Sigmoid colon (tissue), 7 donors: ENCODE data around the gene TXNDC5. TPM values are rescaled to one million over a fixed set of nuclear protein-coding genes. Genes with fewer than 3 reads are reported as not detected.

ENCODE experiments used
- DNase-seq: peaks from one replicate; pipeline ENCODE4 v3.0.0-alpha.2; 2019
- H3K27ac ChIP-seq, 4 donors: fragments of 200-600 bp; sonication (generic); one replicate each; pipeline ENCODE4 v1.5.1; 2016 to 2019; ENCODE audit warnings: mild to moderate bottlenecking in 1 of 4
- H3K27me3 ChIP-seq, 3 donors: fragments of 200-600 bp; sonication (generic); one replicate each; pipeline ENCODE4 v1.5.1; 2019; ENCODE audit warnings: mild to moderate bottlenecking in 1 of 3
- H3K36me3 ChIP-seq, 4 donors: fragments of 200-600 bp; sonication (generic); one replicate each; pipeline ENCODE4 v1.5.1; 2016 to 2019
- H3K4me1 ChIP-seq, 4 donors: fragments of 200-600 bp; sonication (generic); one replicate each; pipeline ENCODE4 v1.5.1; 2017 to 2019
- H3K4me3 ChIP-seq, 4 donors: fragments of 200-600 bp; sonication (generic); one replicate each; pipeline ENCODE4 v1.5.1; 2017 to 2019; ENCODE audit warnings: mild to moderate bottlenecking in 2 of 4, moderate library complexity in 1 of 4
- H3K9me3 ChIP-seq, 4 donors: fragments of 200-600 bp in 3 of 4; sonication (generic) in 3 of 4; one replicate each; pipeline versions ENCODE4 v1.5.1 to v1.6.1; 2013 to 2019
- CTCF ChIP-seq, 4 experiments: fragments of 450-650 bp in 3 of 4; fragments of 200-600 bp in 1 of 4; IDR thresholded peaks; one replicate each; pipeline ENCODE4 v1.5.1; 2016 to 2019; ENCODE audit warnings: antibody characterized with exemption in 4 of 4, mild to moderate bottlenecking in 3 of 4, moderate library complexity in 2 of 4
- EP300 ChIP-seq, 4 donors: sonication (generic); formaldehyde crosslinking; IDR thresholded peaks; one replicate each; pipeline ENCODE4 v1.6.1; 2017; ENCODE audit warnings: antibody characterized with exemption in 4 of 4
- POLR2A ChIP-seq, 2 donors: fragments of 450-650 bp; IDR thresholded peaks; one replicate each; pipeline ENCODE4 v1.6.1; 2016; ENCODE audit warnings: antibody characterized with exemption in 2 of 2, mild to moderate bottlenecking in 2 of 2, moderate library complexity in 2 of 2
- POLR2AphosphoS5 ChIP-seq, 4 donors: sonication (generic); formaldehyde crosslinking; IDR thresholded peaks; one replicate each; pipeline ENCODE4 v1.6.1; 2017; ENCODE audit warnings: antibody characterized with exemption in 4 of 4
- WGBS, 2 donors: extraction: QIAGEN DNeasy Blood & Tissue Kit; methylation state at CpG; one replicate each; pipeline ENCODE4 v1.1.7; 2013; 5-methylcytosine and 5-hydroxymethylcytosine counted together
- intact Hi-C: fragments of 100-400 bp; cut with DNase I; formaldehyde crosslinking; loops from one replicate; pipeline ENCODE4 v1.15.1; 2023
- polyA plus RNA-seq, 3 donors: library from polyadenylated mRNA; stranded (reverse); fragments of 200-250 nt; gene quantifications; one replicate each; pipeline ENCODE4 v1.2.3, GENCODE V29; 2013
- total RNA-seq, 4 donors: library from RNA; depleted of rRNA; stranded (reverse); fragments of >200 nt; gene quantifications; one replicate each; pipeline ENCODE4 v1.1.0, GENCODE V29; 2016
- donor health status: healthy with polysubstance abuse.
- donor health status: Bipolar disorder and iron deficiency.
- donor health status: healthy.

TXNDC5 gene
- total and polyA plus RNA-seq, 7 donors = 18.6 to 75.2 (median 51.7) TPM

DNA sequence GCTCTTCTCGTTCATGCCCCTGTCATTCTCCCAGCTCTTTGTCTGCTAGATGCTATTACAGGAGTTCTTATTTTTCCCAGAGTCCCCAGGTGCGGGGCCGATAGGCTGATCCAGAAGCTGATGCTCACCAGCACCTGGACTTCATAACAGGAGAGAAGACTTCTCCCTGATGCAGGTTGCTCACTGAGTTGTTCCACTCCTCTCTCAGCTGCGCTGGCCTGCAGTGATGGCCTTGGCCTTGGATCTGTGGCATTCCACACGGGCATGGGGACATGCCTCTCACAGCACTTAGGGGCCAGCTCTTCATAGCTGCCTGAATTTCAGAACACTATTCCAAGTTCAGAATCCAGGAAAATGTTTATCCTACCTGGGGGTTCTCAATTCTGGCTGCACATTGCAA is 7.1 kb upstream of the TXNDC5 start:
- Histone ChIP-seq H3K4me3 (no peak overlapping the region), H3K4me1 (no peaks in the 10 kb centered on the region), H3K27me3 (no peaks in the 10 kb centered on the region), H3K36me3 (no peaks in the 10 kb centered on the region), H3K27ac (no peak overlapping the region), H3K9me3 (no peaks in the 10 kb centered on the region)
- DNase-seq = no peak
- intact Hi-C loops = no loop called here
- TF ChIP-seq EP300 (IDR thresholded peaks at IDR 0.05) (no peak), POLR2A (IDR thresholded peaks at IDR 0.05) (no peak), CTCF (IDR thresholded peaks at IDR 0.05) (no peak), POLR2AphosphoS5 (IDR thresholded peaks at IDR 0.05) (no peak)
- WGBS, 2 donors = 88 to 91% methylated on average over 5 of the region's 5 CpGs

DNA sequence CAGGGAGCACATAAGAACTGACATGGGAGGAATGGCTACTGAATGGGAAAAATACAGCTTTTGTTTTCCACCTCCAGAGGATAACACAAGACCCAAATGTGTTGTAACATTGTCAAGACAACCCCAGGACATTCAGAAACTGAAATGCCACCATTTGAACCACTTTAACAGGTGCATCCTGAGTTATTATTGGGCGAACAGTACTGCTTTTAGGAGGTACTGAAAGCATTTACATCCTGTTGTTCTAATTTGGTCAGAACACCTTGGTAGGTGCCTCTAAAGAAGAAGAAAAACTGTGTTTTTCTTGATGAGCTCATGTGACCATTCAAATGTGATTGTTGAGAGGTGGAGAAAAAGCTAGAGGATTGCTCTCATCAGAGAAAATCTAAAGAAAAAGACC is 6.4 kb upstream of the TXNDC5 start:
- TF ChIP-seq POLR2AphosphoS5 (IDR thresholded peaks at IDR 0.05) = no peak
- TF ChIP-seq POLR2A (IDR thresholded peaks at IDR 0.05) = no peak
- no peak for TF ChIP-seq EP300 (IDR thresholded peaks at IDR 0.05)
- TF ChIP-seq CTCF (IDR thresholded peaks at IDR 0.05) = no peak
- H3K9me3 ChIP-seq = no peaks in the 10 kb centered on the region
- no peaks in the 10 kb centered on the region for H3K27me3 ChIP-seq
- 51 to 84% methylated on average over 1 of the region's 1 CpG for WGBS, 2 donors
- H3K27ac ChIP-seq = no peak overlapping the region
- DNase-seq = no peak
- no peak overlapping the region for H3K4me3 ChIP-seq
- no peaks in the 10 kb centered on the region for H3K36me3 ChIP-seq
- no peaks in the 10 kb centered on the region for H3K4me1 ChIP-seq
- intact Hi-C loops = no loop called here

DNA sequence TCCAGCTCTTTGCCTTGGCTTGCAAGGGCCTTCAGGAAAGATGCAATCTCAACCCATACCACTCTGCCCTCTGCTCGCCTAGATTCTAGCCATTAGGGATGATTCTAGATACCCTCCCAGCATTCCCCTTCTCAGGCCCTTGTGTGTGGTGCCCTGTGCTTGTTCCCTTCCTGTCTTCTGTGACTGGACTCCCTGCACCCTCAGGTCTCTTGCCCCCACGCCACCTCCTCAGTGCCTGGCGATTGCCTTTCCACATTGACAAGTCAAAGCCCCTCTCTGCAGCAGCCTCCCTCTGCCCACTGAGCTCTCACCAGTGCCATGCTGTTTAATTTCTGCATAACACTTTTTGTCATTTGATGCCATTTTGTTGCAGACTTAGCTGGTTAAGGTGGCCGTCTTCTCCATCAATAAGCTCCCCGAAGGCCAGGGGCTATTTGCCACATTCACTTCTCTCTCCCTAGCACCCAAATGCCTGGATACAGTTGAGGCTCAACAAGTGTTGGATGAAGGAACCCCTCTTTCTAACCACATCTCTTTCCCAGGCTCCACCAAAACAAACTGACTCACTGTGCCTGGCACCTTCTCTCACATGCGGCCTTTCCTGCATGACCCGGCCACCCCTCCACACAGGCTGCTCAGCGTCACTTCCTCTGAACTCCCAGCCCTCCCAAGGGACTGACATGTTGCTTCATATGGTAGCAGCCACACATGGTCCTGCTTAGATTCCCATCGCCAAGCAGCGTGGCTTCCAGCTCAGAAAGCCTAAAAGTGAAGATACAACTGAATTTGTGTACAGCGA is 4.6 kb upstream of the TXNDC5 start:
- intact Hi-C loops = loop anchor here (5.0 kb wide), 2 partner anchors 82 to 147 kb away; partner anchors contain the start of gene BLOC1S5

GRCh38 chr6:7914311-7914710 is 3.7 kb upstream of the TXNDC5 start:
- Histone ChIP-seq H3K9me3 (no peaks in the 10 kb centered on the region), H3K36me3 (no peaks in the 10 kb centered on the region), H3K27me3 (no peaks in the 10 kb centered on the region), H3K4me1 (peaks cover 0 to 12% (median 4%) of the 10 kb centered on the region in 4 donors), H3K27ac (no peak overlapping the region), H3K4me3 (no peak overlapping the region)
- WGBS, 2 donors = 54 to 79% methylated on average over 5 of the region's 5 CpGs
- intact Hi-C loops = loop anchor here (5.0 kb wide), 2 partner anchors 83 to 148 kb away; partner anchors contain the start of gene BLOC1S5
- DNase-seq = no peak
- TF ChIP-seq POLR2A (IDR thresholded peaks at IDR 0.05) (no peak), POLR2AphosphoS5 (IDR thresholded peaks at IDR 0.05) (no peak), CTCF (IDR thresholded peaks at IDR 0.05) (no peak), EP300 (IDR thresholded peaks at IDR 0.05) (no peak)

More for the DNA sequence above, 4.6 kb upstream of the TXNDC5 start:
- TF ChIP-seq POLR2AphosphoS5 (IDR thresholded peaks at IDR 0.05) (peak in 1 of 4 donors; percentile 42), CTCF (IDR thresholded peaks at IDR 0.05) (no peak)
- no peaks in the 10 kb centered on the region for H3K27me3 ChIP-seq
- peak; percentile 76 for DNase-seq
- 82 to 94% methylated on average over 11 of the region's 11 CpGs for WGBS, 2 donors
- H3K9me3 ChIP-seq = no peaks in the 10 kb centered on the region
- H3K4me3 ChIP-seq = no peak overlapping the region
- H3K4me1 ChIP-seq = peaks cover 0 to 6% (median 0%) of the 10 kb centered on the region in 4 donors
- no peaks in the 10 kb centered on the region for H3K36me3 ChIP-seq
- no peak overlapping the region for H3K27ac ChIP-seq
